HG02571 (cell line): Measurements from ENCODE around the gene LIPM.

Experiments used
- ATAC-seq: cut with Tn5 transposase; IDR thresholded peaks from one replicate; pipeline ENCODE4 v1.9.1; 2021; ENCODE audit warnings: mild to moderate bottlenecking, moderate library complexity; ENCODE audit not compliant: unreplicated experiment

LIPM gene

DNA sequence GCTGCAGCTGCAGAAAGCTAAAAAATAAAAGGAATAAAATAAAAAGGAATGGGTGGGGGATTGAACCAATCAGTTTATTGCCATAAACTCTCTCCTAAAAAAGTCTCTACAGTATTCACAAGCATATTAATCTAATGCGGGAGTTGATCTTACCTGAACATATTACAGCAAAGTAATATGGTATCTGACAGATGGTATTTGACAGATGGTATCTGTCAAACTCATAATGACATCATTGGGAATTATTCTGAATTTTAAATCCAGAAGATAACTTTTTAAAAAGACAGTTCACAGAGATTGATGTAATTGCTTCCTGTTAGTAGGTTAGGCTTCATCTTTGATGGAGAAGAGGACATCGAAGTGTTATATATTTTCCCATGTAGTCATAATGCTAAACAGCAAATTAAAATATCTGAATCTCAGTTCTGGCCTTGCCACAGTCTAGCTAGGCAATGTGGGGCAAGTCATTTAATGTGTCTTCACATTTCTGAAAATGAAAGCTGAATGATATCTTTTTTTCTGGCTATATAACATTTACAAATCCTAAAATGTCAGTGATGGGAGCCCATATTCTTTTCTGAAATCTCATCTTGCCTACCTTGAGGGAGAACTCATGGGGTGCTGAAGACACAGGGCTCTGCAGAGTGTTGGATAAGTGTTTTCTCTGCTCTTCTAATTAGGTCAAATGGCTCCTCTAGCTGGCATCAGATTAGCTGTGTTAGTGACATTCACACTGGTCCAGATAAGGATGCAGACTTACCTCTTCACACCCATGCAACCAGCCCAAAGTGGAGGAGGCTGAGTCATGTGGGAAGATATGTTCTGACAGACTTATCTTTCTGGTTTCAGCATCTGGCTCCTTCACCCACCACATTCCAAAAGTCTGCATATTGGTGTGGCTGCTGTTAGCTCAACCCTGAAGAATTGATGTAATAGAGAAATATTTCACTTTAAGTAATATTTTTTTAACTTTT lies 2.1 kb upstream of the LIPM start:
- ATAC-seq = no peak

DNA sequence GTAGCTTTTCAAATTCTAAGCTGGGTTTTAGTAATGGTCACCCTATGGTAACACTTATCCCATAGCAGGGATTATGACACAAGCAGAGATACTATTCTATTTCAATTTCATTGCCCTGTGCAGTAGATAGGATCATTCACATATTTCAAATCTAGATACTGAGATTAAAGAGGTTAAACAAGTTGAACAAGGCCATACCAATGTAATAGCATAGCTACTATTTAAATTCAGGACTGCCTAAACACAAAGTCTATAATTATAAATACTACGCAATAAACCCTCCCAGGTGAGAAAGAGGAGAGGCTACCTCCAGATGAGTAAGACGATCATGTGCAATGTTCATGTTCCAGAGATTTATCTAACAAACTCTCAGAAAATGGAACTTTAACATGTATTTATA lies 1.1 kb downstream of the LIPM start:
- no peak for ATAC-seq

DNA sequence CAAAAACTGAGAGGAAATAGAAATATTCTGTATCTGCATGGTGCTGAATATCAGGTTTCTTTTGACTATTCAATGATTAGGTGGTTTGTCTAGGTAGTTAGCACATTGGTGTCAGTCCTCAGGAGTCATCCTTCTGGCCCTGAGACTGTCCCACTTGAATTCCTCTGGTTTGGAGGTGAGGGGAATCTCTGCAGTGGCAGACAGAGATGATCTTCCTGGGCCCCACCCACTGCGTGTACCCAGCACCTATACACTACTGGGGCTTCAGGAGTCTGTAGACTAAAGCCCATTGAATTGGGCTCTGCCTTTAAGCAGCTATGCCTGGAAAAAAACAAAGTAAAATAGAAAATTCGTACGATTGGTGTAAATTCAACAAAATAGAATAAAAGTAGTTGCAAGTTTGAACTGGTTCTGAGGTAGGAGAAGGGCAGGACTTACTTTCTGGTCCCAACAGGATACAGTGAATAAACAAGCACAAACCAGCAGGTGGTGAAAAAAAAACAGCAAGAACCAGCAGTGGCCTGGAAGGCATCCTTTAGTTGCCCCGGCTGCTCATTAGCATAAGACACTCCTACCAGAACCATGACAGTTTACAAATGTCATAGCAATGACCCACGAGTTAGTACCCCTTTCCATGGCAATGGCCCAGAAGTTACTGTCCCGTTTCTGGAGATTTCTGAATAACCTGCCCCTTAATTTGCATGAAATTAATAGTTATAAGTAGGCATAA lies 1.7 kb downstream of the LIPM start:
- ATAC-seq = no peak

DNA sequence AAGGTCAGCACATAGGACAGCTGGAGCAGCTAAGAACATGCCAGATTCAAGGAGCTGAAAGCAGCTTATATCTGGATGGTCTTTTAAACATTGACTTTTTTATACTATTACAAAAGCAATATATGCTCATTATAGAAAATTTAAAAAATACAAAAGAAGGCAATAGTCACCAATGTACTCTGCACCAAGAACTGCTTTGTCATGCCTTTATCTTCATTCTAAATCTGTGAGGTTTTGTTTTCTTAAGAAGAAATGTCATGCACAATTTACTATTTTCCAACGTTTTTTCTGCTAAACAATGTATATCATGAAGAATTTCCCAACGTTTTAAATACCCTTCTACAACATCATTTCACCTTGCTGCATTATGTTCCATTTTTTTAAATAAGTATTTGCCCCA lies 2.8 kb downstream of the LIPM start:
- no peak for ATAC-seq

DNA sequence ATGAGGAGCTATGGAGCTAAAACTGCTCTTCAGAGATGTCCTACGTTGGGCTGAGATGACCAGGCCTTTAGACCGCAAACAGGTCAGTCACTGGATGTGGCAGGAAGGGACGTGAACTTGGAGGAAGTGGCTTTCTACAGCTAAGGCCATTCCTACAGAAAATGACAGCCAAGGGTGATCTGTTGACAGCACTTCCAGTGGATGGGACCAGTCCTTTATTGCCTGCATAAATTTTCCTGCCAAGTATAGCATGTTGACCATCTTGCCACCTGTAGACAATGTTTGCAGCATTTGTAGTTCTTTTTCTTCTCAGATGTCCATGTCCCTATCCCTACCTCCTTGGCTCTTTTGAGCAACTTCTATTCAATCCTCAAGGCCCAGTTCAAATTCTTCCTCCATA lies 3.4 kb downstream of the LIPM start:
- no peak for ATAC-seq

DNA sequence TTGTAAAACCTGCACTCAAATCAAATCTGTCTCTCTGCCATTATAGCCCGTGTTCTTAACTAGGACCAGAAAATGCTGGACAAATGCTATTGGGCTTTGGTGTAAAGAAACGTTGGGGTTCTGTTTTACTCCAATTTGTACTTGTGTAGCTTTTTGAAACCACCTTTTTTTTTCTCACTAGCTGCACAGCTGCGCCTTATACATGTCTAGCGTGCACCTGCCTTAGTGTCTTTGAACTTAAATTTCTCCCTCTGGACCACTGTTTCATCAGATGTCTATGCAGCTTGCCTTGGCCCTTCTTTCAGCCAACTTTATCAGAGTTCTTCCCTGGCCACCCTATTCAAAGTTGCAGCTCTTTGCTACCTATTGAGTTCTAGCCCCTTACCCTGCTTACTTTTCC lies 7.1 kb downstream of the LIPM start:
- no peak for ATAC-seq

DNA sequence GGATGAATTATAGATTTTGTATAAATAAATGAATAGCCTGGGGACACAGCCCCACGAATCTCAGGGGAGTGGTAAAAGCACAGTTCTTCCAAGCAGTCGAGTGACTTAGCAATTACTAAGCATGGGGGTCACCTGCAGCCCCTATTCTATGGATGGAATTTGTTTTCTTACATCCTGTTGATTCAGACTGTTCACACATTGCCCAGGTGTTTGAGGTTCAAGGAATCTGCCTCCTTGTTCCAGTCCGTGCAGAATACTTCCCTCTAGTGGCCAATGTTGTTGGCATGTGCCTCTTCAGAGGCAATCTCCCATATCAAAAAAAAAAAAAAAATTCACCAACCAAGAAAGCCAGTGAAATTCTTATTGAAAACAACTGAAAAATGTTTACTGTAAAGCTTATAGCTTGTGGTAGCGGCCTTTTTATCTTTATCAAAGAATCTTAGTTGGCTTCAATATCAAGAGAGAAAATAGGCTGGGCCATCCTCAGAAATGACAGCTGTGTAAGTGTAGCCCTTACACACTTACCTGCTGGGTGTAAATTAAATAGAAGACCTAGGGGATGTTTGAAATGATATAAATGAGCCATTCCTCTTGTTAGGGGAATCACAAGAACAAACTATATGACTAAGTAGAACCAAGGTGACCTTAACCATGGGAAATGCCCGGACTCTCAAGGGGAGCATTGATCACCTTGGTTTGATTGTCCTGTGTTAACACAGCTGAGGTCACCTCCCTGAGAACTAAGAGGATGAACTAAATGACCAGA lies 7.8 kb downstream of the LIPM start:
- no peak for ATAC-seq

DNA sequence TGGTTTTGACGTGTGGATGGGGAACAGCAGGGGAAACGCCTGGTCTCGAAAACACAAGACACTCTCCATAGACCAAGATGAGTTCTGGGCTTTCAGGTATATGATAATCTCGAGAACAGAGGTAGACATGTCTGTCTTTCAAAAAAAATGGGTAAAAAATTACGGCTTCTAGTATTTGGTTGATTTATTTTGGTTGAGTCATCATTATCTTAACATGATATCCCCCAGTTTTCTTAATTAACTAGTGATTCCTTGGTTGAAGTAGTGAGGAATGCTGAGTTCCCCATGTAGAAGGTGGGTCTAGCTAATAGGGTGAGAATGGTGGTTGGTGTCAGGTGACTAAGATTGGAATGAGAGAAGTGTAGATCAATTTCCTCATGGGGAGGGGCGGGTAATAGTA lies 10.7 kb downstream of the LIPM start:
- ATAC-seq = no peak

DNA sequence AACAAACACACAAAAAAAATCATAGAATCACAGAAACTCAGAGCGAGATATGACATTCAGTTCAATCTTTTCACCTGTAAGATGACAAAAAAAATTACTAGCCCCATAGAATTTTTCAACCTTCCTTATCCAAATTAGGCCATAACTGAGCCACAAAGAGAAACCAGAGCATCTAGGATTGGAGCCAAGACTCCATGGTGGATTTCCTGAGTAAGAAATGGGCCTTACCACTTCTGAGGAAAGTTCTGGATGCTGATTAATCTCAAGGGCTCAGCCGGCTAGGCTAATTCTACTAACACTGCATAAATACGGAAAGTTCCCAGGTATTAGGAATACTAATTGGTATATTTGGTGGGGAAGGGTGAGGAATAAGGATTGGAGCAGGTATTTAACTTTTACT lies 16.8 kb downstream of the LIPM start:
- ATAC-seq = no peak

DNA sequence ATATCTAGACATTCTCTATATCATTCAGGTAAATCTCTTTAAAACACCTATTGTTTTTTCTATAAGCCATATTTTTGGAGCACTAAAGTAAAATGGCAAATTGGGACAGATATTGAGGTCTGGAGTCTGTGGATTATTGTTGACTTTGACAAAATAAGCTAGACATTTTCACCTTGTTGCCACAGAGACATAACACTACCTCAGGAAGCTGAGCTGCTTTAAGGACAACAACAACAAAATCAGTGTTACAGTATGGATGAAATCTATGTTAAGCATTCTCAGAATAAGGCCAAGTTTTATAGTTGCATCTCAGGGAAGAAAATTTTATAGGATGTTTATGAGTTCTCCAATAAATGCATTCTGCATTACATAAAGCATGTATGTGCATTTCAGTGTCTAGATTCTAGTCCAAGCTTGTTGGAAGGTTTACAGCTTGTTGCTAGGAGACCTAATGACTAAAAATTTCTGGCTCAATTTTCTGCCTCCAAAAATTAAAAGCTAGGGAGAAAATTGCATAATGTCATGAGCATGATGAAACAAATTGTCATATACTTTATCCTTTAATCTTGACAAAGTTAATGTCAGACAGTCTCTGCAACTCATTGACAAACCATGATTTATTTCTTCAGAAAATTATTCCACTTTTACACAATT lies 18.3 kb downstream of the LIPM start:
- no peak for ATAC-seq

DNA sequence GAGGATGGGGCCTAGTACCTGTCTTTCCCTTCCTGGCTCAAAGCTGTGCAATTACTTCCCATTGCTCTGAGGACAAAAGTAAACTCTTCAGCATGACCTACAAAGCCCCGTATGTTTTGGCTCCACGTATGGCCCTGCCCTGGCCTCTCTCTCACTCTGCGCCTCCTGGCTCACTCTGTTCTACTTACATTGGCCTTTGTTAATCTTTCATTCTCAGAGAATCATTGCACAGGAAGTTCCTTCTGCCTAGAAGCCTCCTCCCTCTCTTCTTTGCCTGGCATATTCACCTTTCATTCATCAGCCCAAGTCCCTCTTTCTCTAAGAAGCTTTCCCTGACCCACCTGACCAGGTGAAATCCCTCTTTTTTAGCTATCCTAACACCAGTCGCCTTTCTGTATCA lies 23.9 kb downstream of the LIPM start:
- ATAC-seq = no peak

DNA sequence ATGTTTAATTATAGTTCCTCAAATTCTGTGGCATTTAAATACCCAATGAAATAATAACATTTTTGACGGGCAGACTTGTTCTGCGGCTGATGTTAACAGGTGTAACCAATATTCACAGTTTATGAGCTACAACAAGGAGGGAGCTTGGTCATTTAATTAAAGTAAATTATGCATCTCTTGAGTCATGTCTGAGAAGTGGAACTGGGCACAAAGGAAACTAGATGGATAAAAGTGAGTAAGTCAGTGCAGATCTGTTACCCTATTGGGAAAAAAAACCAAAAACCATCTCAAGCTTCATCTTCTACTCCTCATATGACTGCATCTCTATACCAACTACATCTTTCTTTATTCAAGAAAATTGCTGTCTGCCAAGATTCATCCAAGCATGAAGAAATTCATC lies 25.1 kb downstream of the LIPM start:
- ATAC-seq = no peak

DNA sequence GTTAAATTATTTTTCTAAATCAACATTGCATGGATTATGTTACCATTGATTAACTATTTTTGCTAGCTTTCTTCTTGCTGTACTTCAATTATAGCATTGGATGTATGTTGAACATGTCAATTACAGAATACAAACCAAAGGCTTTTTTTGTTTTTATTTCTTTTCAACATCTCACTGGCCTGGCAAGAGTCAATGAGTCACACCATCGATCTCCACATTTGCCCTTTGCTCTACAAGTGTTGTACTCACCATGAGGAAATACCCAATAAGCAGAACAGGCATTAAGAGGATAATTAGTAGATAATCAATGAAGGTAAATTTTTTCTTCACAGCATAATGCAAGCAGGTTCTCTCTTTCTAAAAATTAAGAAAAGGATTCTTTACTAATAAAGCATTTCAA lies 25.8 kb downstream of the LIPM start:
- ATAC-seq = no peak

DNA sequence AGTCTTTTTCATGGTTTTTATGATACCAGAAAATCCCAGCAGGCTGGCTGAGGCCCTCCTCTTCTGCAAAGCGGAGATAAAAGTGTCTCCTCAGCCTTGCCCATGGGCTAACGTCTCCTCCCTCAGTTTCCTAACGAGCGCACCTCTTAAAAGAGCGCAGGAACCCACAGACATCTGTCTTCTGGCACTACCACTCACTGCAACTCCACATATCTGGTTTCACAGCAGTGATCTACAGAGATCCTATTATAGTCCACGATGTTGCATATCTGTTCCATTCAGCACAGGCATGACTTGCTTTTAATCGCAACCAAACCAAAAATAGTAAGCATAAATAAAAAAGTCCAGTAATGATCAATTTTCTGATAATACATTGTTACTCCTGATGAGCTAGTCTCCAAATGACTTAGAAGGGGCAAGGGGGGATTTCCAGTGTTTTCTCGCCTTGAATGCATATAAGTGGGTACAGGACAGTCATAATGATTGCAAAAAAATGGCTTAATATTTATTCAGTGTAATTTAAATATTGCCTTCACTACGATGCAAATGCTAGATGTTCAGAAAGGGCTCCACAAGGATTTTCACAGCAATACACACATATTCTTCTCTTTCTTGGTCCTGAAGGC lies 28.2 kb downstream of the LIPM start:
- ATAC-seq = no peak

DNA sequence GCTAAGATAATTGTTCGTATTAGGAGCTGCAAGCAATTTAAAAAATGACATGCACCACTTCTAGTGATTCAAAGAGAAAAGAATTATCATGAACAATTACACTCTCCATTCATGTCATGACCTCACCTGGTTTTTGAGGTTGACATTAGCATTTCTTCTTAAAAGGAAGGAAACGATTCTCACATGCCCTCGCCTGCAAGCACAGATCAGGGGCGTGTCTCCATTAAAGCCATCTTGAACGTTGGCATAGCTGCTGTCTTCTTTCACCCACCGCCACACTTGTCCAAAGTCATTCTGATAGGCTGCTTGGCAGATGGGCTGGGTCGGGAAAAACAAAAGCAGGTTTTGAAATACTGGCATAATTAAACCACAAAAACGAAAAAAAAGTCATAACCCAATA lies 29.2 kb downstream of the LIPM start:
- ATAC-seq = no peak

DNA sequence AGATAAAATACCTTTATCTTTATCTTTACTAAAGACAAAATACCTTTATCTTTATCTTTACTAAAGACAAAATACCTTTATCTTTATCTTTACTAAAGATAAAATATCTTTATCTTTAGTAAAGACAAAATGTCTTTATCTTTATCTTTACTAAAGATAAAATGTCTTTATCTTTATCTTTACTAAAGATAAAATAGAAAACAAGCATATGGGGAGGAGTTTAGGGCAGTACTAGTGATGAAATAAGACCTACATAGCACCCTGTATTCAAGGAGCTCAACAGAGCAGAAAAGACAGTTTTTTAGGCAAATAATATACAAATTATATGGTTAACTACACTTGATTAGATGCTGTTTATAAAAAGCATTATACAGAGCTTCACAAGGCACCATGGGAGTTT lies 29.8 kb downstream of the LIPM start:
- no peak for ATAC-seq

DNA sequence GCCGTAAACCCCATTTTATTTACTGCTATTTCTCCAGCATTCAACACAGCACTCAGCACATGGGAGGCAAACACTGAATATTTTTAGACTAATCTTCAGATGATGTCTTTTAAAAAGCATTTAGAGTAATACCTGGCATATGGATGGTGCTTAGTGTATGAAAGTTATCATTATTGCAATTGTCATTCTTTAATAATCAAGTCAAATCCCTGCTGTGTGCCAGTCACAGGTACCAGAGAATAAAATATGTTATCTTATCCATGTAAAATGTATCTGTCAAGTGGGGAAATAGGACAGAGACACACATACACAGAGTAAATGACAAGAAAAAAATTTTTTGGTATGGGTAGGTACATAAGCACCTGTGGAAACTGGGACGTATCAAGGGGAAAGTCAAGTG lies 30.6 kb downstream of the LIPM start:
- no peak for ATAC-seq

DNA sequence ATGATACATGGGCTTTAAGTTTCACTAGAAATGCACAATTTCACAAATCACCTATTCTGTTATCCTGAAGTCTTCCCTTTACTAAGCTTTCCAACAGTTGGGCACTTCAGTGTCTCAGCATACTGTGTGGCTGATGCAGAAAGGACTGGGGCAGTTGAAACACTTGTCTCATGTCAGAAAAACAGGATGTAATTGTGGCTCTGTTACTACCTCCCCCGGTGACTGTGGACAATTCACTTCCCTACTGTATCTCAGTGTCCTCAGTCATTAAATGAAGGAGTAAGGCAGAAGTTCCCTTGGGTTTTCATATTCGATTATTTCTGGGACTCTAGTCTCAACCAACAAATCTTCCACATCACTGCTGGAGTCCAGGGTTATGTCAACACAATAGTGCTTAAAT lies 31.2 kb downstream of the LIPM start:
- ATAC-seq = no peak

DNA sequence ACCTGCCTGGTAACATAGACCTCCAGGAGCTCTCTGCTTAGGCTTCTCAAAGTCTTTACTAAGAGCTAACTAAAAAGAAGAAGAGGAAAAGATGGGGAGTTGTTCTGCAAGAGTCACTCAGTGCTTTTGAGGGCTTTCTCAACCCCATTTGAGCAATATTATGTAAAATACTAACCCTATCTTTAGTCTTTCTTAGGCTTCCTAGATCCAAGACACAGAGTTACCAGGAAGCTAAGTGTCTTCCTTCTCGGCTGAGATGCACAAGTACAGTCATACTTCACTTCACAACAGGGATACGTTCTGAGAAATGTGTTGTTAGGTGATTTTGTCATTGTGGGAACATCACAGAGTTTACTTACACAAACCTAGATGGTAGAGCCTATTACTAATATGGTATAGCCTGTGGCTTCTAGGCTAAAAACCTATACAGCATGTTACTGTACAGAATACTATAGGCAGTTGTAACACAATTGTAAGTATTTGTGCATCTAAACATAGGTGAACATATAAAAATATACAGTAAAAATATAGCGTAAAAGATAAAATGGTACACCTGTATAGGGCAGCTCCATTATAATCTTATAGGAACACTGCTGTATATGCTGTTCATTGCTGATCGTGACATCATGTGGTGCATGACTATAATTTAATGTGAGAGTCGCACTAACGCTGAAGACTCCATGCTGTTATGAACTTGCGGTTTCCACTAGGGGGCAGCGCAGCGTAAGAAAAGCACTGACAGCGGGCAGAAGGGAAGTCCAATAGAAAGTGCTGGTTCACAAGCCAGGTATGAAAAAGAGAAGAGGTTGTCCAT lies 32.8 kb downstream of the LIPM start:
- peak; percentile 77 for ATAC-seq

DNA sequence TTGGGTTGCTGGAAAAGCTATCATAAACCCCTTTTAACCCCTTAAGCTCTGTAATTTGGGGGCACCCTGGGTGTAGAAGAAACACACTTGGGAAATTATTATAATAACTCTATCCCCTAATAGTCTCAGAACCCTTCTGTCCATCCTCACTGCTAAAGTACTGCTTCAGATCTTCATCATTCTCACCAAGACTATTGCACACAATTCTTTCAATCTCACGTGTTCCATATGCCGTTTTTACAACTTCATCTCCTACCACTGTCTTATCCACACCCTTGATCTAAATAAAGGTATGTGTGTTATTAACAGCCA lies 33.3 kb downstream of the LIPM start:
- no peak for ATAC-seq
